A549 treated with CpdA at 1 μM for 4 hours (cell line): ENCODE data around the gene KPNB1. TPM values are rescaled to one million over a fixed set of nuclear protein-coding genes. Genes with fewer than 3 reads are reported as not detected.

Experiments used
- total RNA-seq: library from RNA; stranded (reverse); fragments of 200-300 nt; extraction: Qiagen RNA extraction; gene quantifications from 5 replicates; pipeline ENCODE4 v1.2.3, GENCODE V29; 2022; ENCODE audit warnings: low read depth

KPNB1 gene
- 304 to 452 TPM (median 331 TPM) in 5 replicates for total RNA-seq

GRCh38 chr17:47649153-47649971 lies at the start of gene KPNB1:
KPNB1 (plus strand) TSS chr17:47649919; CDS start chr17:47650245, 326 bp downstream.

GRCh38 chr17:47693731-47694580 lies 44.2 kb downstream of the KPNB1 start, which contains the start of gene TBKBP1:
TBKBP1 (plus strand) TSS chr17:47694161; CDS start chr17:47696113, 1,952 bp downstream.

GRCh38 chr17:47733047-47733673 lies 83.4 kb downstream of the KPNB1 start, which contains the start of gene TBX21:
TBX21 (plus strand) TSS chr17:47733236; CDS start chr17:47733455, 219 bp downstream.

Other genes starting within 250 kb of the KPNB1 start
- gene NPEPPS, start 118.8 kb upstream of the KPNB1 start, total RNA-seq, result 57.2 to 91.0 TPM (median 66.9 TPM) in 5 replicates
- gene TBKBP1, start 44.2 kb downstream of the KPNB1 start, total RNA-seq, result 3.8 to 6.6 TPM (median 5.6 TPM) in 5 replicates
- gene TBX21, start 83.3 kb downstream of the KPNB1 start, total RNA-seq, result 0.05 to 0.07 TPM (median 0.07 TPM) in 4 of 5 replicates, not detected in the other
- 7.2 to 9.4 TPM (median 8.9 TPM) in 5 replicates for gene OSBPL7, start 171.9 kb downstream of the KPNB1 start, total RNA-seq
- 87.6 to 113 TPM (median 96.3 TPM) in 5 replicates for gene MRPL10, start 181.6 kb downstream of the KPNB1 start, total RNA-seq
- gene LRRC46, start 181.8 kb downstream of the KPNB1 start, total RNA-seq, result 2.7 to 4.1 TPM (median 3.6 TPM) in 5 replicates
- 30.1 to 39.1 TPM (median 34.5 TPM) in 5 replicates for gene SCRN2, start 191.4 kb downstream of the KPNB1 start, total RNA-seq
- 2.6 to 3.0 TPM (median 2.8 TPM) in 5 replicates for gene SP6, start 201.2 kb downstream of the KPNB1 start, total RNA-seq
- 15.8 to 17.2 TPM (median 16.7 TPM) in 5 replicates for gene SP2, start 246.3 kb downstream of the KPNB1 start, total RNA-seq